GM19025 (cell line): Measurements from ENCODE around the gene CETN2.
A peak's percentile ranks its signal among the peaks of the same experiment; 100 is the strongest.

Source experiments
- ATAC-seq: cut with Tn5 transposase; IDR thresholded peaks from one replicate; pipeline ENCODE4 v1.9.1; 2021; ENCODE audit warnings: mild to moderate bottlenecking, low read depth, moderate library complexity; ENCODE audit not compliant: unreplicated experiment

Gene CETN2

GRCh38 chrX:152833378-152833777, 2.8 kb upstream of the CETN2 start:
- ATAC-seq: no peak

GRCh38 chrX:152832520-152832919, 2.0 kb upstream of the CETN2 start:
- ATAC-seq: no peak

- ATAC-seq: no peak
These were observed 834 bp upstream of the CETN2 start for GRCh38 chrX:152831391-152831790.

GRCh38 chrX:152824841-152825374, 5.6 kb downstream of the CETN2 start:
- no peak for ATAC-seq

DNA sequence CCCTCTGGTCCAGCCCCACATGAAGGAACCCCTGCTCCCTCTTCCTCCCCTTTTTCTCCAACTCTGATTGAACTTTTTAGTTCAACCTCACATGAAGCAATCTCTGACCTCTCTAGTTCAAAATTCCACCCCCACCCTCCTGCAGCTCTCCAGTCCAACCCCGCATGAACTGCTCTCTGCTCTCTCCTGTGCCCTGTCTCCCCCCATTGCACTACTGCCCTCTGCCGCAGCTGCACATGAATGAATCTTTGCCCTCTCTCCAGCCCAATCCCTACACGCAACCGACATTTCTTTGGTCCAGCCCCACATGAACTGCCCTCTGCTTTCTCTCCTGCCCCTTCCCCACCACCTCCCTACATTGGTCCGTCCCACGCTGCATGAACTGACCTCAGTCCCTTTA, 6.9 kb downstream of the CETN2 start:
- ATAC-seq: no peak

GRCh38 chrX:152822383-152823086, 8.0 kb downstream of the CETN2 start:
- ATAC-seq: no peak

DNA sequence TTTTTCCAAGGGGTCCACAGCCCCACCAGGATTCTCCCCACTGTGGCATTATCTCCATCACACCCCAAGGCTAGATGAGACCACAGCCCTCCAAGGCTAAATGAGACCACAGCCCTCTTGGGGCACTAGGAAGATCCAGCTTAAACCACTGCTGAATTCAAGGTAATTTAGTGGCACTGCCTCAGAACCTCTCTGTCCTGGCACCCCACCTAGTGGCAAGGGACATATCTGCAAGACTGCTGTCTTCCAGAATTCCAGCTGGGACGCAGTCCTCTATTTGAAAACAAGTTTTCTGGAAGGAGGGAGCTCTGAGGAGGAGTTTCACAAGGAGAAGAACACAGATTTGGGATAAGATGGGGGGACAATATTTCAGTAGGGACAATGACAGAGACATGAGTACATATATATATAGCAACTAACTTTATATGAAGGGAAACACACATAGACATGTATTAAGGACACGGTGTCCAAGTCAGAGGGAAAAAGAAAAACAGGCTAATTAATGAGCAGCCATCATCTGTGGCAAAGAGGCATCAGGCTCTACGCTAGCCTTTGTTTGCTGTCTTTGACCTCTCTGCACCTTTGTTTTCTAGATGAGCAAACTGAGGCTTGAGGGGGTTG, 9.3 kb downstream of the CETN2 start:
- ATAC-seq: no peak

GRCh38 chrX:152819732-152820131, 10.8 kb downstream of the CETN2 start:
- no peak for ATAC-seq

DNA sequence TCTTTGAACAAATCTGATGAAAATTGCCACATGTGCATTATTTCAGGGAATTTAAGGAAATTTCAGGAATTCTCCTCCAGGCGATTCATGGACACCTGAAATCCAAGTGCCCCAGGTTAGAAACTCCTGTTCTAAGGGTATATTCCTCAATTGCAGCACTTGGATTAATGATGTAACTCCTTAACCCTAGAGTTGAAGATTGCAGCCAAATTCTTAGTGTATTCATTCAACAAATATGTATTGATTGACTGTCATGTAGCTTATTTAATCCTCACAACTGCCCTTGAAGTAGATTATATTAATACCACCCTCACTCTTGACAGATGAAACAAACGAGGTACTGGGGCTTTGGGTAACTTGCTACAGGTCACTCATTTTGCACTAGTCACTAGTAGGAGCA, 11.3 kb downstream of the CETN2 start:
- ATAC-seq: no peak

DNA sequence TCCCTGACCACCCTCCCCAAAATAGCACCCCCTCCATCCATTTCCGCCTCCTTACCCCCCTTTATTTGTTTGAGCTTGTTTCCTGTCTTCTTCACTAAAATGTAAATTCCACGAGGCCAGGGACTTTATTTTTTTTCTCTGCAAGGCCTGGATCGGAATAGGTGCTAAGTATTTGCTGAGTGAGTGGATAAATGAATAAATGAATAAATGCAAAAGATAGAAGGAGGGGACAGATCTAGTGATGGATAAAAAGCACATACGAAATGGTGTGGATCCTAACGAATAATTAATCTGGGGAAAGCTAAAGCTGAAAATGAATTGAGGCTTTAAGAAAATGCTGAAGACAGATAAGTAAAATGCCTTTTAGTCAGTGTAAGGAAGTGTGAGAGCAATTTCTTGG, 12.2 kb downstream of the CETN2 start:
- ATAC-seq: no peak

DNA sequence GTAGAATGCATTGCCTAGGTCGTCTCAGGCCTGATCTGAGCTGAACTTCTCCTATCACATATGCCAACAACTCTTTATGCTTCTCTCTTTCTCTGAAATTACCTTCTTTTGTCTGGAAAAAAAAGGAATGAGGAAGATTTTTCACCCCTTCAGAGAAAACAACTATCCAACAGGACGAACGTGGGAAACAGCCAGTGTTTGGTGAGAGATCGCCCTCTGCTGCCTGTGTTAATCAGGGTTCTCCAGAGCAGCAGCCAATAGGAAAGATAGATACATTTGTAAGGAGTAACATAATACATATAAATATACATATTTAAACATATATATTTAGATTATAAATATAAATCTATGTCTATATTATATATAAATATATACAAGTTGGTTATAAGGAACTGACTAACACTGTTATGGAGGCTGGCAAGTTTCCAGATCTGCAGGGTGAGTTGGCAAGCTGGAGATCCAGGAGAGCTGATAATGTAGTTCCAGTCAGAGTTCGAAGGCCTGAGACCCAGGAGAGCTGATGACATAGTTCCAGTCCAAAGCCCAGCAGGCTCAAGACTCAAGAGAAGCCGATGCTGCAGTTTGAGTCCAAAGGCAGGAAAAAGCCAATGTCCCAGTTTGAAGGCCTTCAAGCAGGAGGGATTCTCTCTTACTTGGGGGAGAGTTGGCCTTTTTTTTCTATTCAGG, 13.3 kb downstream of the CETN2 start:
- no peak for ATAC-seq

- ATAC-seq: no peak
These were observed 16.5 kb downstream of the CETN2 start for GRCh38 chrX:152814048-152814447.

DNA sequence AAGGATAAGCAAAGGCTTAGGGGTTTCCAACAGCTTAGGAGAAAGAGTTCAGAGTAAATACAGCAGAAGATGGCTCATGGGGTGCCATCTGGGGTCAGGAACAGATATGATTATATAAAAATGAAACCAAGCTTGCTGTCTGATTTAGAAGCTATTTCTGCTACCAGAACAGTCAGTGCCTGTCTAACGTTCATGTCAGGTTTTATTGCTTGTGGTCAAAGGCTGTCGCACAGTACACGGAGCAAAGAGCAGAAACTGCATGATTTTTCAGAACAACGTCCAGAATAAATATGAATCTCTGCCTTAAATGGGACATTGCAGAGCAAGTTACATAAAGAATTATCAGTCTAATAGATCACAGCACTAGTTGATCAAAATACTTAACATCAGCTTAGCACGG, 17.4 kb downstream of the CETN2 start:
- ATAC-seq: no peak

- ATAC-seq: no peak
These were observed 20.2 kb downstream of the CETN2 start for GRCh38 chrX:152810403-152810802.

- no peak for ATAC-seq
These were observed 24.5 kb downstream of the CETN2 start for GRCh38 chrX:152806035-152806434.

DNA sequence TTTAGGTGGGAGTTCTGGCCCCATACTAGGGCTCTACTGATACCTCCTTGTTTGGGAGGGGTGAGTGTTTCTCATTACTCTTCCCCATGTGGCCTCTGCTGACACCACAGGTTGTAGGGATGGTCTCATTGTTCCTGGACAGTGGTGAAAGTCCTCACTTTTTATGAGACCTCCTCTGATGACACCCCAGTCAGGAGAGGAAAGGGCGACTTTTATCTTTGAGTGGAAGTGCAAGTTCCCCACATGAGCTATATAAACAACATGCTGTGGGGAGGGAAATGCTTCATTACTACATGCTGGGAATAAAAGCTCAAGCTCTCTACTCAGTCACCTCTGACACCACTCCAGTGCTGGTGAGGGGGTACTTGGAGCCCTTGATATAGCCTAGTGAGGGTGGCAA, 31.6 kb downstream of the CETN2 start:
- no peak for ATAC-seq

DNA sequence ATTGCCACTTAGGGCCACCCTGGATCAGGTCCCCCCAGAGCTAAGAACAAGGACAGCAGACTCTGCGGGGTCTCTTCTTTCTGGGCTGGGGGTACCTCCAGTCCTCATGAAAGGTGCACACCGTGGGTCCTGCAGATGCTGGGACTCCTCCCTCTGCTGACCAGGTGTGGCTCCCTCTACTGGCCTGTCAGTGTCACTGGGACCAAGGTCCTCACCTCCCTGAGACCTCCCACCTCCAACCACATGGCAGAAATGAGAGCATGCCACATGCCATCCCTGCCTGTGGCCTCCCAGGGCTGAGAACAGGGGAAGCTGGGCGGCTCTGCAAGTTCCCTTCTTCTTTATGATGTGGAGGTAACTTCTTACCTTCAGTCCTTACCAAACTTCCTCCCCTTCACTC, 43.5 kb downstream of the CETN2 start:
- peak; percentile 51 for ATAC-seq
